Measurements from ENCODE around the gene ATF7IP2. TPM values are rescaled to one million over a fixed set of nuclear protein-coding genes. Genes with fewer than 3 reads are reported as not detected.

Gene ATF7IP2
- total and polyA plus RNA-seq, 2 of the 13 experiments (the other 11 are each of a cell fraction or from before 2014, with no cell fraction given) = 117 to 217 TPM

GRCh38 chr16:10509534-10510025 lies 123.7 kb downstream of the ATF7IP2 start:
- H3K4me3 ChIP-seq (replicated peaks in 1 of 3; ENCODE audit: insufficient read depth in 1 of 3, low read depth in 2 of 3, low read length in 3 of 3) = no peak overlapping the region
- ChIA-PET POLR2A (interaction anchor here (0.7 to 1.6 kb wide), 7 partner anchors 124 to 252 kb away, joined by 3 to 6 read pairs (median 4); partner anchors contain the start of genes ATF7IP2 and NUBP1), CTCF (ENCODE audit: low intra/inter-chr PET ratio, low total read pairs) (interaction anchor here (0.6 to 4.1 kb wide), 8 partner anchors 141 to 1943 kb away, joined by 3 to 87 read pairs (median 3); no protein-coding TSS in a partner anchor)
- FAIRE-seq = peak; percentile 99
- no peak overlapping the region for H2AFZ ChIP-seq (ENCODE audit: low read length)
- in situ Hi-C loops (cut with HindIII; ENCODE audit: extremely low pct_ligation_motif_present, low pct_unique_long_range_greater_than_20kb) (loop anchor here (5.0 kb wide), 2 partner anchors 192 to 252 kb away; no protein-coding TSS in a partner anchor), intact Hi-C loops (cut with micrococcal nuclease; ENCODE audit: unreplicated experiment) (loop anchor here (1.0 to 5.0 kb wide), 4 partner anchors 57 to 252 kb away; no protein-coding TSS in a partner anchor)
- ATAC-seq = peak; percentile 97
- H3K4me2 ChIP-seq (ENCODE audit: low read depth, low read length) = peak overlapping the region; percentile 19; the same call in 1 of the 2 replicates
- H3K36me3 ChIP-seq (replicated peaks in 1 of 2; ENCODE audit: control insufficient read depth in 1 of 2, insufficient read depth in 2 of 2, low read length in 2 of 2) = no peaks in the 10 kb centered on the region
- H3K9ac ChIP-seq (ENCODE audit: insufficient read depth, low read depth, low read length) = no peak overlapping the region
- DNase-seq (ENCODE audit: low spot score) = peak; percentile 91
- H3K79me2 ChIP-seq (ENCODE audit: insufficient read depth, low read length) = no peaks in the 10 kb centered on the region
- H3K4me1 ChIP-seq (ENCODE audit: insufficient read depth, low read length) = peaks cover 24% of the 10 kb centered on the region
- H3K9me3 ChIP-seq (ENCODE audit: low read length) = no peaks in the 10 kb centered on the region
- no peak overlapping the region for H3K27ac ChIP-seq (ENCODE audit: extremely low read length, insufficient read depth, low read length)
- H3K27me3 ChIP-seq (ENCODE audit: control insufficient read depth in 1 of 2, insufficient read depth in 2 of 2, low read length in 2 of 2) = no peaks in the 10 kb centered on the region; a peak in 1 of 5 replicates
- no peaks in the 10 kb centered on the region for H4K20me1 ChIP-seq (ENCODE audit: insufficient read depth, low read length)
- whole genome bisulfite sequencing (ENCODE audit: low lambda C conversion rate) = 16% methylated on average over 6 of the region's 6 CpGs
- BruUV-seq (replicated peaks) = no TSS peak
- 0 out of 2 replicates have a peak, but pooled peaks have one; percentile 46 for TF ChIP-seq PAXIP1 (CRISPR knock-in tag; conservative IDR thresholded peaks at IDR 0.05)
- TF ChIP-seq, protein P1, sequence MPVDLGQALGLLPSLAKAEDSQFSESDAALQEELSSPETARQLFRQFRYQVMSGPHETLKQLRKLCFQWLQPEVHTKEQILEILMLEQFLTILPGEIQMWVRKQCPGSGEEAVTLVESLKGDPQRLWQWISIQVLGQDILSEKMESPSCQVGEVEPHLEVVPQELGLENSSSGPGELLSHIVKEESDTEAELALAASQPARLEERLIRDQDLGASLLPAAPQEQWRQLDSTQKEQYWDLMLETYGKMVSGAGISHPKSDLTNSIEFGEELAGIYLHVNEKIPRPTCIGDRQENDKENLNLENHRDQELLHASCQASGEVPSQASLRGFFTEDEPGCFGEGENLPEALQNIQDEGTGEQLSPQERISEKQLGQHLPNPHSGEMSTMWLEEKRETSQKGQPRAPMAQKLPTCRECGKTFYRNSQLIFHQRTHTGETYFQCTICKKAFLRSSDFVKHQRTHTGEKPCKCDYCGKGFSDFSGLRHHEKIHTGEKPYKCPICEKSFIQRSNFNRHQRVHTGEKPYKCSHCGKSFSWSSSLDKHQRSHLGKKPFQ (CRISPR knock-in tag; IDR thresholded peaks at IDR 0.05; ENCODE audit: insufficient replicate concordance) = no peak
- TF ChIP-seq RFXAP (CRISPR knock-in tag; IDR thresholded peaks at IDR 0.05; ENCODE audit: borderline replicate concordance) = no peak
- no peak for TF ChIP-seq ASH2L (IDR thresholded peaks at IDR 0.05; ENCODE audit: insufficient read length, low read depth, low read length)
- no peak for TF ChIP-seq ZFY (CRISPR knock-in tag; IDR thresholded peaks at IDR 0.05)
- no peak for TF ChIP-seq MTF1 (CRISPR knock-in tag; IDR thresholded peaks at IDR 0.05)
- TF ChIP-seq, protein P2, sequence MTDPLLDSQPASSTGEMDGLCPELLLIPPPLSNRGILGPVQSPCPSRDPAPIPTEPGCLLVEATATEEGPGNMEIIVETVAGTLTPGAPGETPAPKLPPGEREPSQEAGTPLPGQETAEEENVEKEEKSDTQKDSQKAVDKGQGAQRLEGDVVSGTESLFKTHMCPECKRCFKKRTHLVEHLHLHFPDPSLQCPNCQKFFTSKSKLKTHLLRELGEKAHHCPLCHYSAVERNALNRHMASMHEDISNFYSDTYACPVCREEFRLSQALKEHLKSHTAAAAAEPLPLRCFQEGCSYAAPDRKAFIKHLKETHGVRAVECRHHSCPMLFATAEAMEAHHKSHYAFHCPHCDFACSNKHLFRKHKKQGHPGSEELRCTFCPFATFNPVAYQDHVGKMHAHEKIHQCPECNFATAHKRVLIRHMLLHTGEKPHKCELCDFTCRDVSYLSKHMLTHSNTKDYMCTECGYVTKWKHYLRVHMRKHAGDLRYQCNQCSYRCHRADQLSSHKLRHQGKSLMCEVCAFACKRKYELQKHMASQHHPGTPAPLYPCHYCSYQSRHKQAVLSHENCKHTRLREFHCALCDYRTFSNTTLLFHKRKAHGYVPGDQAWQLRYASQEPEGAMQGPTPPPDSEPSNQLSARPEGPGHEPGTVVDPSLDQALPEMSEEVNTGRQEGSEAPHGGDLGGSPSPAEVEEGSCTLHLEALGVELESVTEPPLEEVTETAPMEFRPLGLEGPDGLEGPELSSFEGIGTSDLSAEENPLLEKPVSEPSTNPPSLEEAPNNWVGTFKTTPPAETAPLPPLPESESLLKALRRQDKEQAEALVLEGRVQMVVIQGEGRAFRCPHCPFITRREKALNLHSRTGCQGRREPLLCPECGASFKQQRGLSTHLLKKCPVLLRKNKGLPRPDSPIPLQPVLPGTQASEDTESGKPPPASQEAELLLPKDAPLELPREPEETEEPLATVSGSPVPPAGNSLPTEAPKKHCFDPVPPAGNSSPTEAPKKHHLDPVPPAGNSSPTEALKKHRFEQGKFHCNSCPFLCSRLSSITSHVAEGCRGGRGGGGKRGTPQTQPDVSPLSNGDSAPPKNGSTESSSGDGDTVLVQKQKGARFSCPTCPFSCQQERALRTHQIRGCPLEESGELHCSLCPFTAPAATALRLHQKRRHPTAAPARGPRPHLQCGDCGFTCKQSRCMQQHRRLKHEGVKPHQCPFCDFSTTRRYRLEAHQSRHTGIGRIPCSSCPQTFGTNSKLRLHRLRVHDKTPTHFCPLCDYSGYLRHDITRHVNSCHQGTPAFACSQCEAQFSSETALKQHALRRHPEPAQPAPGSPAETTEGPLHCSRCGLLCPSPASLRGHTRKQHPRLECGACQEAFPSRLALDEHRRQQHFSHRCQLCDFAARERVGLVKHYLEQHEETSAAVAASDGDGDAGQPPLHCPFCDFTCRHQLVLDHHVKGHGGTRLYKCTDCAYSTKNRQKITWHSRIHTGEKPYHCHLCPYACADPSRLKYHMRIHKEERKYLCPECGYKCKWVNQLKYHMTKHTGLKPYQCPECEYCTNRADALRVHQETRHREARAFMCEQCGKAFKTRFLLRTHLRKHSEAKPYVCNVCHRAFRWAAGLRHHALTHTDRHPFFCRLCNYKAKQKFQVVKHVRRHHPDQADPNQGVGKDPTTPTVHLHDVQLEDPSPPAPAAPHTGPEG (CRISPR knock-in tag; IDR thresholded peaks at IDR 0.05) = no peak
- no peak for TF ChIP-seq NR3C1 (CRISPR knock-in tag; IDR thresholded peaks at IDR 0.05)
- no peak for TF ChIP-seq JUNB (CRISPR knock-in tag; IDR thresholded peaks at IDR 0.05; ENCODE audit: borderline replicate concordance)
- TF ChIP-seq ZNF329 (CRISPR knock-in tag; IDR thresholded peaks at IDR 0.05; ENCODE audit: low read depth) = no peak
- no peak for TF ChIP-seq ZNF589 (CRISPR knock-in tag; conservative IDR thresholded peaks at IDR 0.05)
- TF ChIP-seq TBP (CRISPR knock-in tag; IDR thresholded peaks at IDR 0.05) = no peak
- TF ChIP-seq ZNF737 (CRISPR knock-in tag; IDR thresholded peaks at IDR 0.05; ENCODE audit: borderline replicate concordance) = no peak
